ENCODE measurements around the gene LIN7A.
A peak's percentile ranks its signal among the peaks of the same experiment; 100 is the strongest.

The LIN7A gene, protein sequence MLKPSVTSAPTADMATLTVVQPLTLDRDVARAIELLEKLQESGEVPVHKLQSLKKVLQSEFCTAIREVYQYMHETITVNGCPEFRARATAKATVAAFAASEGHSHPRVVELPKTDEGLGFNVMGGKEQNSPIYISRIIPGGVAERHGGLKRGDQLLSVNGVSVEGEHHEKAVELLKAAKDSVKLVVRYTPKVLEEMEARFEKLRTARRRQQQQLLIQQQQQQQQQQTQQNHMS

DNA sequence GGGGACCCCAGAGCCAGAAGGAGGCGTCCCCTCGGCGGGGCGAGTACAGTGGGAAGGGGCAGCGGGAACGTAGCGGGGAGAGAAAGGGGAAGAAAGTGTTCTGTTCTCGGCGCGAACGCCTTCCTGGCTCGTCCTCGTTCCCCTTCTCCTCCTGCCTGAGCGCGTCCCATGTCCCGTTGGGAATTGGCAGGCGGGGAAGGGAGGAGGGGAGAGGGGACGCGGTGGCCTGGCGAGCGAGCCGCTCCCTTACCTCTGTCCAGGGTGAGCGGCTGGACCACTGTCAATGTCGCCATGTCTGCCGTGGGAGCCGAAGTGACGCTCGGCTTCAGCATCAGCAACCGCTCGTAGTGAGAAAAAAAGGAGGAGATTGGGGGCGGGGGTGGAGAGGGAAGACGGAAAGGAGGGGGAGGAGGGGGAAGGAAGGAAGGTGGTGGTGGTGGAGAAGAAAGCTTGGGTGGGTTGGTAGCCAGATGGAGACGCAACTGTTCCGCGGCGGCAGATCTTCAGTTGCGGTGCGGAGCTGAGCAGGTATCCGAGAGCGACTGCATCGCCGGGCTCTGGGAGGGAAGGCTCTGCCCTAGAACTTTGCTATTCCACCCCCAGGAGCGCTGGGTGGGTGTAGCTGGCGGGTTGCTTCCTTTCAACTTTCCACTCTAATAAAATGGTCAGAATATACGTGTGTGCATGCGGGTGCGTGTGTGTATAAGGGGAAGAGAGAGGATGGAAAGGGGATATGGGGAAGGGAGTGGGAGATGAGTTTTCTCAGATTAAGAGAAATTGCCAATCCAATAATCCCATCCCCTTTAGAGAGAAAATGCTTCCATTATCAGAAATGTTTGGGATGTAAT lies at the start of gene LIN7A:
LIN7A (minus strand) TSS at position 544 of the 848 bp plus-strand sequence; CDS start at position 332, 212 bp downstream.
- H3K36me3 ChIP-seq = no peaks in the 10 kb centered on the region
- peaks cover 73% of the 10 kb centered on the region in 2 experiments for H3K4me1 ChIP-seq (ENCODE audit: control insufficient read depth in 1 of 2, insufficient read depth in 1 of 2, low read depth in 1 of 2, low read length in 1 of 2)
- H3K9me3 ChIP-seq = no peaks in the 10 kb centered on the region
- peak within 1 kb of the TSS; percentile 77 to 80 for H3K4me3 ChIP-seq (ENCODE audit: low read depth in 1 of 2, low read length in 1 of 2)
- H3K27ac ChIP-seq = peak within 1 kb of the TSS; percentile 94
- H3K27me3 ChIP-seq = no peaks in the 10 kb centered on the region
- TF ChIP-seq, protein P1, sequence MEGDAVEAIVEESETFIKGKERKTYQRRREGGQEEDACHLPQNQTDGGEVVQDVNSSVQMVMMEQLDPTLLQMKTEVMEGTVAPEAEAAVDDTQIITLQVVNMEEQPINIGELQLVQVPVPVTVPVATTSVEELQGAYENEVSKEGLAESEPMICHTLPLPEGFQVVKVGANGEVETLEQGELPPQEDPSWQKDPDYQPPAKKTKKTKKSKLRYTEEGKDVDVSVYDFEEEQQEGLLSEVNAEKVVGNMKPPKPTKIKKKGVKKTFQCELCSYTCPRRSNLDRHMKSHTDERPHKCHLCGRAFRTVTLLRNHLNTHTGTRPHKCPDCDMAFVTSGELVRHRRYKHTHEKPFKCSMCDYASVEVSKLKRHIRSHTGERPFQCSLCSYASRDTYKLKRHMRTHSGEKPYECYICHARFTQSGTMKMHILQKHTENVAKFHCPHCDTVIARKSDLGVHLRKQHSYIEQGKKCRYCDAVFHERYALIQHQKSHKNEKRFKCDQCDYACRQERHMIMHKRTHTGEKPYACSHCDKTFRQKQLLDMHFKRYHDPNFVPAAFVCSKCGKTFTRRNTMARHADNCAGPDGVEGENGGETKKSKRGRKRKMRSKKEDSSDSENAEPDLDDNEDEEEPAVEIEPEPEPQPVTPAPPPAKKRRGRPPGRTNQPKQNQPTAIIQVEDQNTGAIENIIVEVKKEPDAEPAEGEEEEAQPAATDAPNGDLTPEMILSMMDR (IDR thresholded peaks at IDR 0.05) = no peak

DNA sequence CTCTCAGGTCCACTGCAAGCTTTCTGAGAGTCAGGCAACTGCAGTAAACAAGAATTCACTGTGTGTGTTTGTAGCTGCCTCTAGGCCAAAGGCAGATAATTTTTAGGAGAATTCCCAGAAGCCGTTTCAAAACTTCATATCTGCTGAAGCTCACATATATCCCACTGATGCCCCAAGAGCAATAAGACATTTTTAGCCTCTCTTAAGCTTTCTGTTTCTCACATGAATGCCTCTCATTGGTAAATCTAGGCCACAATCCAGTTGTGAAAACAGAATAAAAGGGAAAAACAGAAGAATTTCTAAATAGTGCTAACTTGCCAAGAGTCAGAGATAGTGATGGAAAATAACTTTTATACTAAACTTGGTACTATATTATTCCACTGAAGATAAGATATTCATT lies 48.5 kb upstream of the LIN7A start:
- H3K4me1 ChIP-seq (ENCODE audit: control insufficient read depth in 1 of 2, insufficient read depth in 1 of 2, low read depth in 1 of 2, low read length in 1 of 2) = no peaks in the 10 kb centered on the region
- H3K36me3 ChIP-seq = no peaks in the 10 kb centered on the region
- no peak overlapping the region for H3K4me3 ChIP-seq (ENCODE audit: low read depth in 1 of 2, low read length in 1 of 2)
- H3K9me3 ChIP-seq = no peaks in the 10 kb centered on the region
- no peak overlapping the region for H3K27ac ChIP-seq
- no peaks in the 10 kb centered on the region for H3K27me3 ChIP-seq
- TF ChIP-seq, protein P1 (IDR thresholded peaks at IDR 0.05) = no peak

DNA sequence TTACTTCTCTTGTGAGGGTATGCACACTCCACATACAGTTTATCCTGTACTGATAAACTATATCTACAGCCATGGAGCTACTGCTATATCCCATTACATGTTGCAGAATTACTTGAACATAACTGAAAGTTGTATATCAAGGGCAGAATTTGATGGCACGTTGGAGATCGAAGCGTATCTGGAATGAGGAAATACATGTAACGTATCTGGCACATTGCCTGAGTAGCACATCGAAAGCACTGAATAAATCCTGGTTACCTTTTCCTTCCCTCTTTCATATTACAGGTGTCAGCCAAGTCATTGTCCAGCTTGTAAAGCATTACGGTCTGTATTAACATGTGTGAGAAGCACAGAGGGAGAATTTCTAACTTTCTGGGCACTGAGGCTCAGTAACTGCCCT lies 42.1 kb upstream of the LIN7A start:
- no peak overlapping the region for H3K4me3 ChIP-seq (ENCODE audit: low read depth in 1 of 2, low read length in 1 of 2)
- H3K4me1 ChIP-seq (ENCODE audit: control insufficient read depth in 1 of 2, insufficient read depth in 1 of 2, low read depth in 1 of 2, low read length in 1 of 2) = peaks cover 0 to 6% of the 10 kb centered on the region in 2 experiments
- H3K27me3 ChIP-seq = no peaks in the 10 kb centered on the region
- no peaks in the 10 kb centered on the region for H3K9me3 ChIP-seq
- TF ChIP-seq, protein P1 (IDR thresholded peaks at IDR 0.05) = no peak
- no peaks in the 10 kb centered on the region for H3K36me3 ChIP-seq
- no peak overlapping the region for H3K27ac ChIP-seq

DNA sequence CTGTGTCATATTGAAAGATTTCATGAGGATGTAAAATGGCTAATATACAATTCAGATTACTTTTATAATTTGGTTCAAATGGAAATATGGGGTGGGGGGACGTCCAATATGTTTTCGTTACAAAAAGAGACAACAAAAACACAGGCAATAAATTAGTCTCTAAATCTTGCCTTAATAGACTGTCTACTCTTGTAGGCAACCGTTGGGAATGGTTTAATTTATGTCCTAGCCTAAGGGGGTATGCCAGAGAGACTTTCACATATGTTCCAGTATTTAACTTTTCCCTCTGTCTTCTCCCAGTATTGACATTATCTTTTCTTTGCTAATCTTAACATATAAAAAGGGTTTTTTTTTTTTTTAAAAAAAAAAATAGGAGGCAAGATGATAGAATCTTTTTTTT lies 41.5 kb upstream of the LIN7A start:
- no peak overlapping the region for H3K4me3 ChIP-seq (ENCODE audit: low read depth in 1 of 2, low read length in 1 of 2)

DNA sequence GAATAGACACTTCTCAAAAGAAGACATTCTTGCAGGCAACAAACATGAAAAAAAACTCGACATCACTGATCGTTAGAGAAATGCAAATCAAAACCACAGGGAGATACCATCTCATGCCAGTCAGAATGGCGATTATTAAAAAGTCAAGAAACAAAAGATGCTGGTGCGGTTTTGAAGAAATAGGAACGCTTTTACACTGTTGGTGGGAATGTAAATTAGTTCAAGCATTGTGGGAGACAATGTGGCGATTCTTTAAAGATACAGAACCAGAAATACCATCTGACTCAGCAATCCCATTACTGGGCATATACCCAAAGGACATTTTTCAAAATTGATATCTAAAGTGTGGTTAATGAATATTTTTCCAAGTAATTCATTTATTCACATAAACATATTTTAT lies 39.6 kb upstream of the LIN7A start:
- peaks cover 0 to 6% of the 10 kb centered on the region in 2 experiments for H3K4me1 ChIP-seq (ENCODE audit: control insufficient read depth in 1 of 2, insufficient read depth in 1 of 2, low read depth in 1 of 2, low read length in 1 of 2)
- H3K9me3 ChIP-seq = no peaks in the 10 kb centered on the region
- no peaks in the 10 kb centered on the region for H3K36me3 ChIP-seq
- no peak overlapping the region for H3K27ac ChIP-seq
- H3K27me3 ChIP-seq = no peaks in the 10 kb centered on the region
- TF ChIP-seq, protein P1 (IDR thresholded peaks at IDR 0.05) = no peak
- H3K4me3 ChIP-seq (ENCODE audit: low read depth in 1 of 2, low read length in 1 of 2) = no peak overlapping the region

More for the DNA sequence above, 41.5 kb upstream of the LIN7A start:
- Histone ChIP-seq H3K4me1 (ENCODE audit: control insufficient read depth in 1 of 2, insufficient read depth in 1 of 2, low read depth in 1 of 2, low read length in 1 of 2) (peaks cover 0 to 6% of the 10 kb centered on the region in 2 experiments), H3K27ac (no peak overlapping the region), H3K27me3 (no peaks in the 10 kb centered on the region), H3K36me3 (no peaks in the 10 kb centered on the region), H3K9me3 (no peaks in the 10 kb centered on the region)
- TF ChIP-seq, protein P1 (IDR thresholded peaks at IDR 0.05) = no peak
